ENCODE measurements around the gene G3BP2. TPM values are rescaled to one million over a fixed set of nuclear protein-coding genes. Genes with fewer than 3 reads are reported as not detected.
"Not testable (repeated sequence)": the region's sequence is repeated elsewhere in the genome, so short reads cannot be mapped to it uniquely, and the experiment has no call there.

Gene G3BP2
- total RNA-seq, 2 experiments from 2014 or later = 148 to 230 TPM

GRCh38 chr4:75699299-75699698 is 26.1 kb upstream of the G3BP2 start:
- peak; percentile 48 for ATAC-seq
- DNase-seq = no peak
- H3K4me3 Mint-ChIP-seq = peak overlapping the region; percentile 38
- H3K27ac Mint-ChIP-seq = peak overlapping the region; percentile 82
- no peaks in the 10 kb centered on the region for H3K27me3 Mint-ChIP-seq
- CTCF ChIA-PET = interaction anchor here (0.7 to 1.7 kb wide), 4 partner anchors 8 to 149 kb away, joined by 3 to 7 read pairs (median 3); no protein-coding TSS in a partner anchor
- H3K4me1 Mint-ChIP-seq = peaks cover 29% of the 10 kb centered on the region
- H3K9me3 Mint-ChIP-seq (ENCODE audit: low read depth) = no peaks in the 10 kb centered on the region
- peaks cover 8% of the 10 kb centered on the region for H3K36me3 Mint-ChIP-seq

- peaks cover 11% of the 10 kb centered on the region for H3K36me3 Mint-ChIP-seq
- peak overlapping the region; percentile 82 for H3K27ac Mint-ChIP-seq
- peak overlapping the region; percentile 38 for H3K4me3 Mint-ChIP-seq
- CTCF ChIA-PET = interaction anchor here (1.0 to 1.7 kb wide), 3 partner anchors 9 to 22 kb away, joined by 3 to 7 read pairs (median 3); no protein-coding TSS in a partner anchor
- H3K4me1 Mint-ChIP-seq = peaks cover 29% of the 10 kb centered on the region
- DNase-seq (no peak), ATAC-seq (peak; percentile 55)
- H3K27me3 Mint-ChIP-seq = no peaks in the 10 kb centered on the region
- H3K9me3 Mint-ChIP-seq (ENCODE audit: low read depth) = peaks cover 2% of the 10 kb centered on the region
Observed at GRCh38 chr4:75698963-75699228, 25.7 kb upstream of the G3BP2 start.

GRCh38 chr4:75698162-75698962 is 25.2 kb upstream of the G3BP2 start:
- peaks cover 13% of the 10 kb centered on the region for H3K36me3 Mint-ChIP-seq
- H3K4me1 Mint-ChIP-seq = peaks cover 29% of the 10 kb centered on the region
- DNase-seq (peak; percentile 56), ATAC-seq (peak; percentile 82)
- H3K4me3 Mint-ChIP-seq = peak overlapping the region; percentile 38
- H3K9me3 Mint-ChIP-seq (ENCODE audit: low read depth) = peaks cover 3% of the 10 kb centered on the region
- CTCF ChIA-PET = interaction anchor here (1.0 to 1.7 kb wide), 4 partner anchors 9 to 22 kb away, joined by 3 to 7 read pairs (median 4); no protein-coding TSS in a partner anchor
- peak overlapping the region; percentile 82 for H3K27ac Mint-ChIP-seq
- no peaks in the 10 kb centered on the region for H3K27me3 Mint-ChIP-seq

- DNase-seq = no peak
- CTCF ChIA-PET = interaction anchor here (1.7 kb wide), 1 partner anchor 14 kb away, joined by 5 read pairs; no protein-coding TSS in a partner anchor
- no peak for ATAC-seq
- H3K4me3 Mint-ChIP-seq = no peak overlapping the region
- peaks cover 14% of the 10 kb centered on the region for H3K36me3 Mint-ChIP-seq
- H3K27me3 Mint-ChIP-seq = no peaks in the 10 kb centered on the region
- H3K9me3 Mint-ChIP-seq (ENCODE audit: low read depth) = peaks cover 3% of the 10 kb centered on the region
- H3K4me1 Mint-ChIP-seq = peaks cover 29% of the 10 kb centered on the region
- no peak overlapping the region for H3K27ac Mint-ChIP-seq
Observed at GRCh38 chr4:75696581-75696980, 23.4 kb upstream of the G3BP2 start.

GRCh38 chr4:75696071-75696470 is 22.9 kb upstream of the G3BP2 start:
- DNase-seq (no peak), ATAC-seq (no peak)
- CTCF ChIA-PET = interaction anchor here (1.2 kb wide), 1 partner anchor 27 kb away, joined by 3 read pairs; no protein-coding TSS in a partner anchor

GRCh38 chr4:75692066-75692465 is 18.9 kb upstream of the G3BP2 start:
- not testable (repeated sequence) for H3K9me3 Mint-ChIP-seq (ENCODE audit: low read depth); DNase-seq; H3K27ac Mint-ChIP-seq; H3K4me3 Mint-ChIP-seq; ATAC-seq; H3K27me3 Mint-ChIP-seq
- H3K36me3 Mint-ChIP-seq = peaks cover 20% of the 10 kb centered on the region
- CTCF ChIA-PET = interaction anchor here (0.7 to 1.2 kb wide), 3 partner anchors 18 to 46 kb away, joined by 3 to 5 read pairs (median 3); no protein-coding TSS in a partner anchor
- H3K4me1 Mint-ChIP-seq = peaks cover 15% of the 10 kb centered on the region

More at GRCh38 chr4:75696071-75696470, 22.9 kb upstream of the G3BP2 start:
- H3K4me3 Mint-ChIP-seq = no peak overlapping the region
- no peak overlapping the region for H3K27ac Mint-ChIP-seq
- H3K4me1 Mint-ChIP-seq = peaks cover 29% of the 10 kb centered on the region
- H3K36me3 Mint-ChIP-seq = peaks cover 14% of the 10 kb centered on the region
- no peaks in the 10 kb centered on the region for H3K27me3 Mint-ChIP-seq
- H3K9me3 Mint-ChIP-seq (ENCODE audit: low read depth) = peaks cover 3% of the 10 kb centered on the region

GRCh38 chr4:75687125-75687524 is 13.9 kb upstream of the G3BP2 start:
- ATAC-seq; CTCF ChIA-PET; H3K27me3 Mint-ChIP-seq; DNase-seq; H3K9me3 Mint-ChIP-seq (ENCODE audit: low read depth); H3K4me3 Mint-ChIP-seq; H3K36me3 Mint-ChIP-seq: not testable (repeated sequence)
- H3K27ac Mint-ChIP-seq = peak overlapping the region; percentile 50
- peaks cover 30% of the 10 kb centered on the region for H3K4me1 Mint-ChIP-seq

- no peak overlapping the region for H3K4me3 Mint-ChIP-seq
- no peaks in the 10 kb centered on the region for H3K27me3 Mint-ChIP-seq
- peaks cover 7% of the 10 kb centered on the region for H3K36me3 Mint-ChIP-seq
- DNase-seq = no peak
- H3K9me3 Mint-ChIP-seq (ENCODE audit: low read depth) = no peaks in the 10 kb centered on the region
- peak; percentile 56 for ATAC-seq
- H3K4me1 Mint-ChIP-seq = peaks cover 33% of the 10 kb centered on the region
- peak overlapping the region; percentile 46 for H3K27ac Mint-ChIP-seq
- CTCF ChIA-PET = no interaction called here
Observed at GRCh38 chr4:75686346-75686745, 13.1 kb upstream of the G3BP2 start.

GRCh38 chr4:75685546-75686189 is 12.5 kb upstream of the G3BP2 start:
- H3K36me3 Mint-ChIP-seq = peaks cover 7% of the 10 kb centered on the region
- no peaks in the 10 kb centered on the region for H3K9me3 Mint-ChIP-seq (ENCODE audit: low read depth)
- peaks cover 33% of the 10 kb centered on the region for H3K4me1 Mint-ChIP-seq
- H3K27me3 Mint-ChIP-seq = no peaks in the 10 kb centered on the region
- H3K4me3 Mint-ChIP-seq = no peak overlapping the region
- CTCF ChIA-PET = interaction anchor here (0.8 kb wide), 2 partner anchors 9 to 38 kb away, joined by 3 to 4 read pairs; partner anchors contain the start of gene USO1
- DNase-seq (no peak), ATAC-seq (no peak)
- H3K27ac Mint-ChIP-seq = no peak overlapping the region

- ATAC-seq (no peak), DNase-seq (no peak)
- Mint-ChIP-seq H3K27ac (no peak overlapping the region), H3K36me3 (peaks cover 6% of the 10 kb centered on the region), H3K9me3 (ENCODE audit: low read depth) (no peaks in the 10 kb centered on the region), H3K4me3 (no peak overlapping the region), H3K4me1 (peaks cover 33% of the 10 kb centered on the region), H3K27me3 (no peaks in the 10 kb centered on the region)
- CTCF ChIA-PET = interaction anchor here (1.0 to 1.7 kb wide), 3 partner anchors 10 to 14 kb away, joined by 4 to 5 read pairs (median 5); partner anchors contain the start of gene G3BP2
Observed at GRCh38 chr4:75683482-75684155, 10.4 kb upstream of the G3BP2 start.

GRCh38 chr4:75679876-75680575 is 6.8 kb upstream of the G3BP2 start:
- ATAC-seq (no peak), DNase-seq (no peak)
- Mint-ChIP-seq H3K4me3 (no peak overlapping the region), H3K36me3 (peaks cover 3% of the 10 kb centered on the region), H3K27me3 (no peaks in the 10 kb centered on the region), H3K9me3 (ENCODE audit: low read depth) (no peaks in the 10 kb centered on the region), H3K4me1 (peaks cover 17% of the 10 kb centered on the region), H3K27ac (no peak overlapping the region)
- CTCF ChIA-PET = no interaction called here

- CTCF ChIA-PET = no interaction called here
- no peak overlapping the region for H3K4me3 Mint-ChIP-seq
- DNase-seq = no peak
- peaks cover 3% of the 10 kb centered on the region for H3K36me3 Mint-ChIP-seq
- peaks cover 21% of the 10 kb centered on the region for H3K4me1 Mint-ChIP-seq
- no peak for ATAC-seq
- H3K27ac Mint-ChIP-seq = no peak overlapping the region
- no peaks in the 10 kb centered on the region for H3K9me3 Mint-ChIP-seq (ENCODE audit: low read depth)
- H3K27me3 Mint-ChIP-seq = no peaks in the 10 kb centered on the region
Observed at GRCh38 chr4:75678965-75679364, 5.8 kb upstream of the G3BP2 start.

GRCh38 chr4:75678473-75678872 is 5.3 kb upstream of the G3BP2 start:
- peaks cover 3% of the 10 kb centered on the region for H3K36me3 Mint-ChIP-seq
- H3K9me3 Mint-ChIP-seq (ENCODE audit: low read depth) = no peaks in the 10 kb centered on the region
- no peak overlapping the region for H3K27ac Mint-ChIP-seq
- H3K27me3 Mint-ChIP-seq = no peaks in the 10 kb centered on the region
- H3K4me3 Mint-ChIP-seq = no peak overlapping the region
- ATAC-seq (no peak), DNase-seq (no peak)
- CTCF ChIA-PET = no interaction called here
- H3K4me1 Mint-ChIP-seq = peaks cover 22% of the 10 kb centered on the region

All from activated CD8-positive, alpha-beta memory T cell treated with anti-CD3 and anti-CD28 coated beads, Interleukin-2, amount 10 ng/mL, durations not matched to agents 7 days and 5 days (primary cell).